Stimulated activated CD4-positive, alpha-beta T cell treated with anti-CD3 and anti-CD28 coated beads, Interleukin-4, amount 100 ng/mL, for 4 hours (primary cell): ENCODE data around the gene CENPS.
"Not testable (repeated sequence)": the region's sequence is repeated elsewhere in the genome, so short reads cannot be mapped to it uniquely, and the experiment has no call there.

Experiments
- DNase-seq, 2 experiments: peaks; one replicate each; pipeline ENCODE4 v3.0.0-alpha.2; 2020

Gene CENPS

GRCh38 chr1:10456048-10456447 is 25.8 kb downstream of the CENPS start:
- no peak for DNase-seq

GRCh38 chr1:10456661-10457060 is 26.4 kb downstream of the CENPS start:
- no peak for DNase-seq

- DNase-seq = not testable (repeated sequence)
Observed at GRCh38 chr1:10457462-10457861, 27.2 kb downstream of the CENPS start.

- DNase-seq = no peak
Observed at GRCh38 chr1:10457875-10458274, 27.6 kb downstream of the CENPS start.

GRCh38 chr1:10459184-10459583 is 29.0 kb downstream of the CENPS start:
- DNase-seq = no peak

- DNase-seq = no peak
Observed at GRCh38 chr1:10467078-10467477, 36.8 kb downstream of the CENPS start.

- DNase-seq = no peak
Observed at GRCh38 chr1:10470043-10470442, 39.8 kb downstream of the CENPS start.

- DNase-seq = no peak
Observed at GRCh38 chr1:10471411-10472219, 41.4 kb downstream of the CENPS start.

- peak; percentile 84 to 91 for DNase-seq
Observed at GRCh38 chr1:10472220-10473144, 42.2 kb downstream of the CENPS start, which contains the start of gene DFFA. Gene DFFA (minus strand): TSS chr1:10472529. CDS start chr1:10472458, 71 bp downstream.

- no peak for DNase-seq
Observed at GRCh38 chr1:10473145-10473765, 43.0 kb downstream of the CENPS start.

- DNase-seq = not testable (repeated sequence)
Observed at GRCh38 chr1:10474309-10474612, 44.0 kb downstream of the CENPS start.

GRCh38 chr1:10474613-10475507 is 44.6 kb downstream of the CENPS start, which contains the start of gene PEX14:
Gene PEX14 (plus strand): TSS chr1:10474950. CDS start chr1:10474967, 17 bp downstream.
- DNase-seq = peak; percentile 81 to 83

GRCh38 chr1:10475510-10475909 is 45.3 kb downstream of the CENPS start:
- no peak for DNase-seq

- DNase-seq = no peak
Observed at GRCh38 chr1:10479296-10479695, 49.1 kb downstream of the CENPS start.

GRCh38 chr1:10480614-10481013 is 50.4 kb downstream of the CENPS start:
- no peak for DNase-seq

- no peak for DNase-seq
Observed at GRCh38 chr1:10484521-10484920, 54.3 kb downstream of the CENPS start.

- no peak for DNase-seq
Observed at GRCh38 chr1:10489291-10490055, 59.2 kb downstream of the CENPS start.

- DNase-seq = no peak
Observed at GRCh38 chr1:10490286-10490970, 60.2 kb downstream of the CENPS start.
